Measurements from ENCODE around the gene NLRP7.

- no peak for TF ChIP-seq CTCF (IDR thresholded peaks at IDR 0.05; ENCODE audit: extremely low read depth in 1 of 2, insufficient read depth in 1 of 2, low read depth in 1 of 2, low read length in 2 of 2)
- no peak for TF ChIP-seq FOS (IDR thresholded peaks at IDR 0.05; ENCODE audit: borderline replicate concordance, insufficient read depth, low read length)
- TF ChIP-seq POLR2A (IDR thresholded peaks at IDR 0.05; ENCODE audit: low read depth, low read length): no peak
- no peak for TF ChIP-seq EZH2 (IDR thresholded peaks at IDR 0.05; ENCODE audit: borderline replicate concordance, low read depth, low read length, severe bottlenecking)
- TF ChIP-seq POLR2AphosphoS5 (IDR thresholded peaks at IDR 0.05; ENCODE audit: insufficient read depth, low read depth, low read length): no peak
Observed at GRCh38 chr19:54969647-54970046, 22.3 kb upstream of the NLRP7 start.
